Keratinocyte (primary cell): ENCODE data around the gene AGFG1. TPM values are rescaled to one million over a fixed set of nuclear protein-coding genes. Genes with fewer than 3 reads are reported as not detected.

Experiments
- DNase-seq: peaks from one replicate; pipeline ENCODE4 v3.0.0-alpha.2; 2011; ENCODE audit warnings: low read depth, missing footprints, low spot score
- FAIRE-seq: peaks from 2 replicates; lab custom pipeline; 2011; peaks lifted over from hg19 to GRCh38; lab: Jason Lieb, UNC
- H2AFZ ChIP-seq: 2 replicates; pipeline ENCODE4 v1.6.0; 2012; ENCODE audit warnings: low read length, control low read depth, inconsistent platforms; ENCODE audit not compliant: control insufficient read depth
- H3K27ac ChIP-seq: 2 replicates; pipeline ENCODE4 v1.5.1; 2011; ENCODE audit warnings: low read length; ENCODE audit not compliant: control insufficient read depth, insufficient read depth
- H3K27me3 ChIP-seq: 3 replicates; pipeline ENCODE4 v1.6.0; 2011; ENCODE audit warnings: low read length; ENCODE audit not compliant: control insufficient read depth, insufficient read depth; ENCODE audit errors: extremely low read depth
- H3K36me3 ChIP-seq, 2 experiments: 2 replicates in 1 of 2; 3 replicates in 1 of 2; pipeline ENCODE4 v1.5.1; 2011; ENCODE audit warnings: low read length in 2 of 2, mild to moderate bottlenecking in 1 of 2; ENCODE audit not compliant: control insufficient read depth in 2 of 2, insufficient read depth in 2 of 2; ENCODE audit errors: extremely low read depth in 1 of 2
- H3K4me1 ChIP-seq: 3 replicates; pipeline ENCODE4 v1.5.1; 2011; ENCODE audit warnings: low read length; ENCODE audit not compliant: control insufficient read depth, insufficient read depth; ENCODE audit errors: extremely low read depth
- H3K4me2 ChIP-seq: 3 replicates; pipeline ENCODE4 v1.6.0; 2011; ENCODE audit warnings: low read depth, low read length; ENCODE audit not compliant: control insufficient read depth, insufficient read depth; ENCODE audit errors: extremely low read depth
- H3K4me3 ChIP-seq, 3 experiments: fragments of 200-600 bp in 1 of 3; sonication (generic) in 1 of 3; 2 replicates in 2 of 3; 3 replicates in 1 of 3; pipeline ENCODE4 v1.5.1; 2011 to 2016; ENCODE audit warnings: low read length in 3 of 3, mild to moderate bottlenecking in 3 of 3, control low read depth in 2 of 3, inconsistent platforms in 1 of 3, low read depth in 1 of 3, mixed read lengths in 1 of 3, mixed run types in 1 of 3, moderate library complexity in 1 of 3; ENCODE audit not compliant: control insufficient read depth in 2 of 3, insufficient read depth in 2 of 3; ENCODE audit errors: extremely low read depth in 1 of 3
- H3K79me2 ChIP-seq: 2 replicates; pipeline ENCODE4 v1.6.0; 2012; ENCODE audit warnings: low read length; ENCODE audit not compliant: control insufficient read depth, insufficient read depth
- H3K9ac ChIP-seq: 3 replicates; pipeline ENCODE4 v1.6.0; 2011; ENCODE audit warnings: low read length; ENCODE audit not compliant: control insufficient read depth, insufficient read depth; ENCODE audit errors: extremely low read depth
- H3K9me1 ChIP-seq: 3 replicates; pipeline ENCODE4 v1.6.0; 2011; ENCODE audit warnings: low read length; ENCODE audit not compliant: control insufficient read depth, insufficient read depth; ENCODE audit errors: extremely low read depth
- H3K9me3 ChIP-seq: 2 replicates; pipeline ENCODE4 v1.5.1; 2012; ENCODE audit warnings: low read depth, low read length; ENCODE audit not compliant: control insufficient read depth
- H4K20me1 ChIP-seq: 3 replicates; pipeline ENCODE4 v1.6.0; 2011; ENCODE audit warnings: low read length; ENCODE audit not compliant: control insufficient read depth, insufficient read depth; ENCODE audit errors: extremely low read depth
- EZH2 ChIP-seq: IDR thresholded peaks from one replicate; pipeline ENCODE4 v1.6.1; 2012; ENCODE audit warnings: inconsistent platforms, mild to moderate bottlenecking, low read length, moderate library complexity
- dilution Hi-C: fragments of 300-500 bp; cut with MboI; formaldehyde crosslinking; loops from one replicate; pipeline ENCODE4 v1.7.0; 2020; ENCODE audit warnings: low sequenced_read_pairs; ENCODE audit not compliant: extremely low pct_ligation_motif_present
- polyA plus RNA-seq, 5 experiments: library from polyadenylated mRNA; depleted of rRNA in 3 of 5; stranded (reverse) in 3 of 5; stranded (forward) in 1 of 5; unstranded in 1 of 5; fragments of >200 nt; gene quantifications; 1 replicate in 1 of 5; 2 replicates in 3 of 5; 3 replicates in 1 of 5; pipeline versions ENCODE4 v1.2.1 to v1.2.3, GENCODE V29; 2011 to 2012; ENCODE audit warnings: missing spikeins in 2 of 5, low read depth in 1 of 5, low replicate concordance in 1 of 5
- TF ChIP-seq, protein P1 (sequence below), 3 experiments: IDR thresholded peaks in 1 of 3; conservative IDR thresholded peaks in 1 of 3; optimal IDR thresholded peaks in 1 of 3; 2 replicates in 2 of 3; 3 replicates in 1 of 3; pipeline versions ENCODE3 to v1.5.1; 2011; ENCODE audit warnings: low read length in 3 of 3, mild to moderate bottlenecking in 3 of 3, moderate library complexity in 2 of 3, control low read depth in 1 of 3, inconsistent platforms in 1 of 3; ENCODE audit not compliant: insufficient read depth in 2 of 3; ENCODE audit errors: extremely low read depth in 1 of 3

AGFG1 gene
- polyA plus RNA-seq, 1 donor (not counting 4 experiments of a cell fraction or from before 2014, with no cell fraction given): 111 TPM

GRCh38 chr2:227579791-227580190 lies 107.8 kb downstream of the AGFG1 start:
- no peak for DNase-seq
- H3K4me1 ChIP-seq: no peaks in the 10 kb centered on the region
- no peak for FAIRE-seq
- no peaks in the 10 kb centered on the region for H3K79me2 ChIP-seq
- dilution Hi-C loops: no loop called here
- H3K27ac ChIP-seq: no peak overlapping the region
- no peak overlapping the region for H3K4me3 ChIP-seq
- no peak overlapping the region for H3K4me2 ChIP-seq
- no peak overlapping the region for H2AFZ ChIP-seq
- H3K9ac ChIP-seq: no peak overlapping the region
- no peaks in the 10 kb centered on the region for H3K9me1 ChIP-seq
- H3K36me3 ChIP-seq: no peaks in the 10 kb centered on the region
- no peaks in the 10 kb centered on the region for H4K20me1 ChIP-seq
- no peaks in the 10 kb centered on the region for H3K27me3 ChIP-seq
- peaks cover 2% of the 10 kb centered on the region for H3K9me3 ChIP-seq
- TF ChIP-seq, protein P1, sequence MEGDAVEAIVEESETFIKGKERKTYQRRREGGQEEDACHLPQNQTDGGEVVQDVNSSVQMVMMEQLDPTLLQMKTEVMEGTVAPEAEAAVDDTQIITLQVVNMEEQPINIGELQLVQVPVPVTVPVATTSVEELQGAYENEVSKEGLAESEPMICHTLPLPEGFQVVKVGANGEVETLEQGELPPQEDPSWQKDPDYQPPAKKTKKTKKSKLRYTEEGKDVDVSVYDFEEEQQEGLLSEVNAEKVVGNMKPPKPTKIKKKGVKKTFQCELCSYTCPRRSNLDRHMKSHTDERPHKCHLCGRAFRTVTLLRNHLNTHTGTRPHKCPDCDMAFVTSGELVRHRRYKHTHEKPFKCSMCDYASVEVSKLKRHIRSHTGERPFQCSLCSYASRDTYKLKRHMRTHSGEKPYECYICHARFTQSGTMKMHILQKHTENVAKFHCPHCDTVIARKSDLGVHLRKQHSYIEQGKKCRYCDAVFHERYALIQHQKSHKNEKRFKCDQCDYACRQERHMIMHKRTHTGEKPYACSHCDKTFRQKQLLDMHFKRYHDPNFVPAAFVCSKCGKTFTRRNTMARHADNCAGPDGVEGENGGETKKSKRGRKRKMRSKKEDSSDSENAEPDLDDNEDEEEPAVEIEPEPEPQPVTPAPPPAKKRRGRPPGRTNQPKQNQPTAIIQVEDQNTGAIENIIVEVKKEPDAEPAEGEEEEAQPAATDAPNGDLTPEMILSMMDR (optimal IDR thresholded peaks at IDR 0.05 in 1 of 3, IDR thresholded peaks at IDR 0.05 in 1 of 3, conservative IDR thresholded peaks at IDR 0.05 in 1 of 3; ENCODE audit: extremely low read depth in 1 of 3, insufficient read depth in 2 of 3, low read length in 3 of 3): no peak
- no peak for TF ChIP-seq EZH2

GRCh38 chr2:227582369-227582768 lies 110.4 kb downstream of the AGFG1 start:
- dilution Hi-C loops: no loop called here
- Histone ChIP-seq H3K27me3 (no peaks in the 10 kb centered on the region), H3K4me1 (no peaks in the 10 kb centered on the region), H2AFZ (no peak overlapping the region), H3K9ac (no peak overlapping the region), H4K20me1 (no peaks in the 10 kb centered on the region), H3K4me3 (no peak overlapping the region), H3K4me2 (no peak overlapping the region), H3K79me2 (no peaks in the 10 kb centered on the region), H3K36me3 (peaks cover 0 to under 1% of the 10 kb centered on the region in 2 experiments), H3K9me3 (peaks cover 2% of the 10 kb centered on the region), H3K9me1 (no peaks in the 10 kb centered on the region), H3K27ac (no peak overlapping the region)
- DNase-seq (no peak), FAIRE-seq (no peak)
- no peak for TF ChIP-seq EZH2
- TF ChIP-seq, protein P1 (optimal IDR thresholded peaks at IDR 0.05 in 1 of 3, IDR thresholded peaks at IDR 0.05 in 1 of 3, conservative IDR thresholded peaks at IDR 0.05 in 1 of 3; ENCODE audit: extremely low read depth in 1 of 3, insufficient read depth in 2 of 3, low read length in 3 of 3): no peak
